Measurements from ENCODE around the gene HEPN1.

GRCh38 chr11:124890151-124890550 lies 28.9 kb upstream of the HEPN1 start:
- TF ChIP-seq MAX (CRISPR knock-in tag; IDR thresholded peaks at IDR 0.05) (no peak), POLR2AphosphoS2 (IDR thresholded peaks at IDR 0.05; ENCODE audit: low read length) (no peak)

Data from K562 (cell line).